ENCODE measurements around the gene PLEK2.

- TF ChIP-seq CTCF (CRISPR knock-in tag; IDR thresholded peaks at IDR 0.05) (peak; percentile 99), POLR2A (IDR thresholded peaks at IDR 0.05; ENCODE audit: insufficient read depth in 1 of 2, low read depth in 2 of 2, low read length in 2 of 2) (peak; percentile 88 to 89), ATF6 (CRISPR knock-in tag; conservative IDR thresholded peaks at IDR 0.05) (no peak; the same call in 1 of the 2 replicates)
Observed at GRCh38 chr14:67359775-67360469, 52.0 kb downstream of the PLEK2 start, which contains the start of the genes ATP6V1D and EIF2S1.
